Right lobe of liver (tissue), 4 donors: ENCODE measurements around the gene HIF3A.

ENCODE experiments used
- CTCF ChIP-seq, 4 donors: fragments of 200-600 bp in 3 of 4; fragments of 450-650 bp in 1 of 4; IDR thresholded peaks; one replicate each; pipeline versions ENCODE4 v1.5.1 to v1.8.0; 2016 to 2022; ENCODE audit warnings: antibody characterized with exemption in 4 of 4, mild to moderate bottlenecking in 2 of 4
- POLR2A ChIP-seq: fragments of 450-650 bp; IDR thresholded peaks from one replicate; pipeline ENCODE4 v1.6.1; 2017; ENCODE audit warnings: antibody characterized with exemption, mild to moderate bottlenecking
- donor health status: DM: no; HTN: no; CAD: no.
- donor health status: DM: no; HTN: no; CAD: no.
- donor health status: DM: no; HTN: yes; CAD: no.

GRCh38 chr19:46320559-46320958 is 23.7 kb downstream of the HIF3A start:
- TF ChIP-seq CTCF (IDR thresholded peaks at IDR 0.05) (no peak), POLR2A (no peak)
